ENCODE data around the gene ECE2. TPM values are rescaled to one million over a fixed set of nuclear protein-coding genes. Genes with fewer than 3 reads are reported as not detected.

Gene ECE2
- polyA plus RNA-seq, 1 donor from 2014 or later: 0.22 TPM

GRCh38 chr3:184248454-184249411, 27.1 kb upstream of the ECE2 start, which contains the start of gene ALG3:
Gene ALG3 (minus strand): TSS chr3:184248962. CDS start chr3:184248940, 22 bp downstream.
- Histone ChIP-seq H3K4me2 (ENCODE audit: low read length) (peak within 1 kb of the TSS; percentile 97), H3K9me3 (ENCODE audit: low read length) (no peaks in the 10 kb centered on the region), H3K27ac (ENCODE audit: low read length) (peak within 1 kb of the TSS; percentile 77), H3F3A (ENCODE audit: insufficient read depth, low read length, poor library complexity, severe bottlenecking) (no peaks in the 10 kb centered on the region), H3K36me3 (ENCODE audit: insufficient read depth, low read length) (no peaks in the 10 kb centered on the region), H3K79me2 (replicated peaks; ENCODE audit: insufficient read depth, low read length) (no peaks in the 10 kb centered on the region), H3K9ac (ENCODE audit: low read length) (peak within 1 kb of the TSS; percentile 70), H2AFZ (ENCODE audit: low read depth, low read length) (peak within 1 kb of the TSS; percentile 74), H3K4me3 (ENCODE audit: low read length) (peak within 1 kb of the TSS; percentile 73), H4K20me1 (ENCODE audit: insufficient read depth) (no peaks in the 10 kb centered on the region), H3K9me2 (ENCODE audit: insufficient read depth, low read length) (no peaks in the 10 kb centered on the region), H3K27me3 (ENCODE audit: insufficient read depth, low read depth, low read length) (no peaks in the 10 kb centered on the region)
- TF ChIP-seq REST (IDR thresholded peaks at IDR 0.05; ENCODE audit: borderline replicate concordance) (peak; percentile 58), SMC3 (conservative IDR thresholded peaks at IDR 0.05; ENCODE audit: poor library complexity) (peak; percentile 17), TAF1 (IDR thresholded peaks at IDR 0.05; ENCODE audit: low read depth) (peak; percentile 83), CTCF (IDR thresholded peaks at IDR 0.05; ENCODE audit: poor library complexity, severe bottlenecking) (peak; percentile 16), EZH2 (IDR thresholded peaks at IDR 0.05; ENCODE audit: borderline replicate concordance, insufficient read depth, low read length, poor library complexity, severe bottlenecking) (no peak), MXI1 (conservative IDR thresholded peaks at IDR 0.05; ENCODE audit: poor library complexity, severe bottlenecking) (peak; percentile 90), POLR2AphosphoS5 (IDR thresholded peaks at IDR 0.05) (peak; percentile 85), RAD21 (conservative IDR thresholded peaks at IDR 0.05) (peak; percentile 33), EP300 (conservative IDR thresholded peaks at IDR 0.05; ENCODE audit: poor library complexity, severe bottlenecking) (peak; percentile 34)

GRCh38 chr3:184249412-184250166, 26.2 kb upstream of the ECE2 start, which contains the start of gene EEF1AKMT4:
Gene EEF1AKMT4 (plus strand): TSS chr3:184249672. CDS start chr3:184249695, 23 bp downstream.
- Histone ChIP-seq H3K27me3 (ENCODE audit: insufficient read depth, low read depth, low read length) (no peaks in the 10 kb centered on the region), H3K9me2 (ENCODE audit: insufficient read depth, low read length) (no peaks in the 10 kb centered on the region), H3F3A (ENCODE audit: insufficient read depth, low read length, poor library complexity, severe bottlenecking) (no peaks in the 10 kb centered on the region), H3K9ac (ENCODE audit: low read length) (peak within 1 kb of the TSS; percentile 70), H2AFZ (ENCODE audit: low read depth, low read length) (peak within 1 kb of the TSS; percentile 74), H3K4me2 (ENCODE audit: low read length) (peak within 1 kb of the TSS; percentile 97), H3K4me3 (ENCODE audit: low read length) (peak within 1 kb of the TSS; percentile 73), H4K20me1 (ENCODE audit: insufficient read depth) (no peaks in the 10 kb centered on the region), H3K9me3 (ENCODE audit: low read length) (no peaks in the 10 kb centered on the region), H3K79me2 (replicated peaks; ENCODE audit: insufficient read depth, low read length) (no peaks in the 10 kb centered on the region), H3K27ac (ENCODE audit: low read length) (peak within 1 kb of the TSS; percentile 77), H3K36me3 (ENCODE audit: insufficient read depth, low read length) (no peaks in the 10 kb centered on the region)
- TF ChIP-seq EP300 (conservative IDR thresholded peaks at IDR 0.05; ENCODE audit: poor library complexity, severe bottlenecking): no peak
- peak; percentile 91 for TF ChIP-seq CTCF (IDR thresholded peaks at IDR 0.05; ENCODE audit: poor library complexity, severe bottlenecking)
- TF ChIP-seq REST (IDR thresholded peaks at IDR 0.05; ENCODE audit: borderline replicate concordance): no peak
- peak; percentile 98 for TF ChIP-seq MXI1 (conservative IDR thresholded peaks at IDR 0.05; ENCODE audit: poor library complexity, severe bottlenecking)
- TF ChIP-seq SMC3 (conservative IDR thresholded peaks at IDR 0.05; ENCODE audit: poor library complexity): peak; percentile 56
- TF ChIP-seq TAF1 (IDR thresholded peaks at IDR 0.05; ENCODE audit: low read depth): no peak
- no peak for TF ChIP-seq EZH2 (IDR thresholded peaks at IDR 0.05; ENCODE audit: borderline replicate concordance, insufficient read depth, low read length, poor library complexity, severe bottlenecking)
- TF ChIP-seq POLR2AphosphoS5 (IDR thresholded peaks at IDR 0.05): no peak
- TF ChIP-seq RAD21 (conservative IDR thresholded peaks at IDR 0.05): peak; percentile 60
